CD8-positive, alpha-beta memory T cell (primary cell): ENCODE data around the gene TNFRSF18. TPM values are rescaled to one million over a fixed set of nuclear protein-coding genes. Genes with fewer than 3 reads are reported as not detected.

Experiments used
- CTCF ChIA-PET: fragments of 350-600 bp; sonication (Branson Sonifier 250); formaldehyde crosslinking; loops from one replicate; lab custom pipeline; 2021; ENCODE audit warnings: antibody characterized with exemption; lab: Charles Lee
- POLR2A ChIA-PET: fragments of 350-600 bp; sonication (Branson Sonifier 250); formaldehyde crosslinking; loops from one replicate; lab custom pipeline; 2021; ENCODE audit warnings: antibody characterized with exemption; lab: Charles Lee
- DNase-seq, 5 donors: peaks; one replicate each; pipeline versions ENCODE4 v3.0.0 to v3.0.0-alpha.2; 2020 to 2022; ENCODE audit warnings: mixed read lengths in 1 of 5
- H3K27ac ChIP-seq: one replicate; pipeline ENCODE4 v1.7.0; 2013; ENCODE audit warnings: low read depth, mild to moderate bottlenecking, low read length, moderate library complexity
- H3K27me3 ChIP-seq: 2 replicates; pipeline ENCODE4 v1.7.0; 2013; ENCODE audit warnings: low read length, mild to moderate bottlenecking; ENCODE audit not compliant: insufficient read depth, poor library complexity, severe bottlenecking
- H3K36me3 ChIP-seq: 2 replicates; pipeline ENCODE4 v1.7.0; 2013; ENCODE audit warnings: mild to moderate bottlenecking, low read length, moderate library complexity; ENCODE audit not compliant: insufficient read depth
- H3K4me1 ChIP-seq: 2 replicates; pipeline ENCODE4 v1.7.0; 2013; ENCODE audit warnings: mild to moderate bottlenecking, low read length, moderate library complexity; ENCODE audit not compliant: insufficient read depth
- H3K4me3 ChIP-seq: 2 replicates; pipeline ENCODE4 v1.7.0; 2013; ENCODE audit warnings: mild to moderate bottlenecking, low read length
- H3K9me3 ChIP-seq: 2 replicates; pipeline ENCODE4 v1.7.0; 2013; ENCODE audit warnings: mild to moderate bottlenecking, low read length
- H3K27ac Mint-ChIP-seq, 8 donors: one replicate each; pipeline ENCODE4 v1.8.0; 2020 to 2021; ENCODE audit warnings: mixed read lengths in 8 of 8, mild to moderate bottlenecking in 6 of 8, inconsistent platforms in 3 of 8, moderate library complexity in 3 of 8
- H3K27me3 Mint-ChIP-seq, 2 donors: one replicate each; pipeline ENCODE4 v1.8.0; 2020 to 2021; ENCODE audit warnings: mixed read lengths in 2 of 2, mild to moderate bottlenecking in 1 of 2, moderate library complexity in 1 of 2
- H3K36me3 Mint-ChIP-seq, 3 donors: one replicate each; pipeline ENCODE4 v1.8.0; 2020 to 2021; ENCODE audit warnings: mixed read lengths in 3 of 3, inconsistent platforms in 1 of 3, mild to moderate bottlenecking in 1 of 3
- H3K4me1 Mint-ChIP-seq, 3 donors: one replicate each; pipeline ENCODE4 v1.8.0; 2020 to 2021; ENCODE audit warnings: mixed read lengths in 3 of 3, inconsistent platforms in 1 of 3, mild to moderate bottlenecking in 1 of 3
- H3K4me3 Mint-ChIP-seq, 7 donors: one replicate each; pipeline ENCODE4 v1.8.0; 2020 to 2021; ENCODE audit warnings: mixed read lengths in 7 of 7, mild to moderate bottlenecking in 6 of 7, moderate library complexity in 4 of 7, inconsistent platforms in 2 of 7
- H3K9me3 Mint-ChIP-seq, 5 donors: one replicate each; pipeline ENCODE4 v1.8.0; 2020 to 2022; ENCODE audit warnings: mixed read lengths in 5 of 5, mild to moderate bottlenecking in 3 of 5, moderate library complexity in 2 of 5, inconsistent platforms in 1 of 5
- polyA plus RNA-seq: library from polyadenylated mRNA; unstranded; fragments of 300-500 nt; fragmentation: Illumina TruSeq; gene quantifications from one replicate; pipeline ENCODE4 v1.2.3, GENCODE V29; 2021
- total RNA-seq, 2 experiments: library from RNA; stranded (reverse); gene quantifications; one replicate each; pipeline ENCODE4 v1.2.3, GENCODE V29; 2021

TNFRSF18 gene
- total and polyA plus RNA-seq, 3 experiments from 2014 or later: 2.0 to 97.1 (median 91.0) TPM

DNA sequence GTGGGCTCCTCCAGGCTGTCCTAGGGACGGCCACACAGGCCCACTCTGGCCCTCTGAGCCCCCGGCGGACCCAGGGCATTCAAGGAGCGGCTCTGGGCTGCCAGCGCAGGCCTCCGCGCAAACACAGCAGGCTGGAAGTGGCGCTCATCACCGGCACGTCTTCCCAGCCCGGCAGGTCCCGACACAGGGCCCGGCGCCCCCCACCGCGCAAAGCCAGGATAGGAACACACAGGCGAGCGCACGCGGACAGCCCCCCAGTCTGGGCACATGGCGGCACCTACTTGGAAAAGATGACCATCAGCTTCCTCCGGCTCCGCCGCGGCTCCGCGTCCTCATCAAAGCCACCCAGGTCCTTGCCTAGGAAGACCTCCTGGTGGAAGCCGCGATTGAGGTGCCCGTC lies 21.8 kb upstream of the TNFRSF18 start:
- Mint-ChIP-seq H3K36me3 (peaks cover 0 to 64% (median 8%) of the 10 kb centered on the region in 3 donors), H3K9me3 (no peaks in the 10 kb centered on the region), H3K4me3 (no peak overlapping the region), H3K27me3 (no peaks in the 10 kb centered on the region), H3K27ac (no peak overlapping the region), H3K4me1 (peaks cover 18 to 34% (median 20%) of the 10 kb centered on the region in 3 donors)
- CTCF ChIA-PET: no interaction called here
- no peak for DNase-seq
- Histone ChIP-seq H3K27ac (no peak overlapping the region), H3K27me3 (no peaks in the 10 kb centered on the region), H3K4me3 (no peak overlapping the region), H3K4me1 (peaks cover 25% of the 10 kb centered on the region), H3K9me3 (no peaks in the 10 kb centered on the region), H3K36me3 (peaks cover 15% of the 10 kb centered on the region)
- POLR2A ChIA-PET: no interaction called here

DNA sequence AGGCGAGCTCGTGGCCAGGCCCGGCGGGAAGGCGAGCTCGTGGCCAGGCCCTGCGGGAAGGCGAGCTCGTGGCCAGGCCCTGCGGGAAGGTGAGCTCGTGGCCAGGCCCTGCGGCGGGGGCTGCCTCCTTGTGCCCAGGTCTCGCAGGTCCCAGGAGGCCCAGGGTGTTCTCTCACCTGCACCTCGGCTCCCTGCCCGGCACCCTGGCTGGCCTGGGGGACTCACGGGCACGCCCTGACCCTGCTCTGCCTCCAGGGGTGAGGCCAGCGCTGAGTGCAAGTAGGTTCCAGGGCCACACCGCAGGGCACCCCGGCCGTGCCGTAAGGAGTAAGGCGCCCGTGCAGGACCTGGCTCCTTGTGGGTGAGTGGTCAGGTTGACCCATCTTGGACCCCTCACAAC lies 21.0 kb upstream of the TNFRSF18 start:
- no peak for DNase-seq
- H3K36me3 ChIP-seq: peaks cover 23% of the 10 kb centered on the region
- H3K4me1 ChIP-seq: peaks cover 19% of the 10 kb centered on the region
- POLR2A ChIA-PET: no interaction called here
- Mint-ChIP-seq H3K36me3 (peaks cover 0 to 72% (median 12%) of the 10 kb centered on the region in 3 donors), H3K4me1 (peaks cover 18 to 34% (median 25%) of the 10 kb centered on the region in 3 donors), H3K4me3 (no peak overlapping the region), H3K9me3 (no peaks in the 10 kb centered on the region), H3K27me3 (no peaks in the 10 kb centered on the region), H3K27ac (no peak overlapping the region)
- no peak overlapping the region for H3K4me3 ChIP-seq
- CTCF ChIA-PET: no interaction called here
- no peaks in the 10 kb centered on the region for H3K9me3 ChIP-seq
- no peaks in the 10 kb centered on the region for H3K27me3 ChIP-seq
- H3K27ac ChIP-seq: no peak overlapping the region

DNA sequence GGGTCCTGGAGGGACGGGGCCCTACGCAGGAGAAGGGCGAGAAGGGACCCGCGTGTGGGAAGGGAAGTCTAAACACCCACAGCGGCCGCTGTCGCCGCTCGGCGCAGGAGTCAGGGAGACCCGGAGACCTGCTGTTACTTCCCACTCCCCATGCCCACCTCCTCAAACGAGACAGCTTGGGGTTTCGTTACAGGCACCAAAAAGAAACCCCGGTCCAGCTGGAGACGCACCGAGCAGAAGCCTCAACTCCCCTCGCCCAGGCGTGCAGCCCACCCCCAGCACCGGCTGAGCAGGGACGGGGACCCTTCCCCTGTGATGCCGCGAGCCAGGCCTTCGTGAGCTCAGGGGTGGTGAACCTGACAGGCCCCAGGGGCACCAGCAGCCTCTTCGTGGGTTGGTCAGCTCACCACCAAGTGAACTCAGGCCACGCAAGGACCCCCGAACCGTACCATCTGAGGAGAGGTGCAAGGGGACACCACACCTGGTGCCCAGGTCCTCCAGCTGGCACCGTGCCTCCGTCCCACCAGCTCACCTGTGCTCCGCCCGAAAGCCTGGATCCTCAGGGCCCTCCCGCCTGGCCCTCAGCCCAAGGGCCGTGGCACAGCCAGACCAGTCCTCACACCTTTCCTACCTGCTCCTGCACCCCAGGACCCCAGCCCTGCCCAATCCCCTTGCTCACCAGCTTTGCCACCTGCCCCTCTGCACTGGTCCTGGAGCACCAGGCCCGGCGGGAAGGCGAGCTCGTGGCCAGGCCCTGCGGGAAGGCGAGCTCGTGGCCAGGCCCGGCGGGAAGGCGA lies 20.4 kb upstream of the TNFRSF18 start:
- peaks cover 19% of the 10 kb centered on the region for H3K4me1 ChIP-seq
- DNase-seq: no peak
- H3K27ac ChIP-seq: no peak overlapping the region
- H3K36me3 Mint-ChIP-seq: peaks cover 0 to 76% (median 12%) of the 10 kb centered on the region in 3 donors
- no peaks in the 10 kb centered on the region for H3K27me3 ChIP-seq
- POLR2A ChIA-PET: no interaction called here
- H3K4me3 ChIP-seq: no peak overlapping the region
- CTCF ChIA-PET: interaction anchor here (0.9 kb wide), 1 partner anchor 104 kb away, joined by 3 read pairs; no protein-coding TSS in a partner anchor
- H3K4me1 Mint-ChIP-seq: peaks cover 18 to 34% (median 25%) of the 10 kb centered on the region in 3 donors
- H3K4me3 Mint-ChIP-seq: no peak overlapping the region
- H3K9me3 ChIP-seq: no peaks in the 10 kb centered on the region
- H3K27ac Mint-ChIP-seq: no peak overlapping the region
- H3K9me3 Mint-ChIP-seq: no peaks in the 10 kb centered on the region
- no peaks in the 10 kb centered on the region for H3K27me3 Mint-ChIP-seq
- peaks cover 28% of the 10 kb centered on the region for H3K36me3 ChIP-seq

DNA sequence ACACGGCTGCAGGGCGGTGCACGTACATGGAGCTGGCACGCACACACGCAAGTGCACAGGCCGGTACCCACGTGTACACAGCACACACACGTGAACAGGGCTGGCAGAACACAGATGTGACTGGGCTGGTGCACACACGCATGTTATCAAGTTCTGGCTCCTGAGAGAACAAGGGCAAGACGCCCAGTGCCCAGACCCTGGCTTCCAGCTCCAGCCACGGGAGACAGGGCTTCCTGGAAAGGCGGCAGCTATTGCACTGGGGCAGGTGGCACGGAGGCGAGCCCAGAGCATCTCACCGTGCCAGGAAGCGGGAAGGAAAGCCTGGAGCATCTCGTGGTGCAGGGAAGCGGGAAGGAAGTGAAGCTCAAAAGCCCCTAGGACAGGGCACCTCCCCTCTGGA lies 19.5 kb upstream of the TNFRSF18 start:
- no peaks in the 10 kb centered on the region for H3K9me3 Mint-ChIP-seq
- H3K9me3 ChIP-seq: no peaks in the 10 kb centered on the region
- H3K4me3 ChIP-seq: no peak overlapping the region
- ChIA-PET CTCF (interaction anchor here (0.9 kb wide), 1 partner anchor 104 kb away, joined by 3 read pairs; no protein-coding TSS in a partner anchor), POLR2A (no interaction called here)
- peaks cover 0 to 79% (median 12%) of the 10 kb centered on the region in 3 donors for H3K36me3 Mint-ChIP-seq
- peak overlapping the region in 2 of 7 donors; percentile 27 to 52 for H3K4me3 Mint-ChIP-seq
- no peaks in the 10 kb centered on the region for H3K27me3 ChIP-seq
- H3K4me1 Mint-ChIP-seq: peaks cover 14 to 29% (median 22%) of the 10 kb centered on the region in 3 donors
- peaks cover 31% of the 10 kb centered on the region for H3K36me3 ChIP-seq
- peak overlapping the region in 2 of 8 donors; percentile 54 to 86 for H3K27ac Mint-ChIP-seq
- no peaks in the 10 kb centered on the region for H3K27me3 Mint-ChIP-seq
- H3K4me1 ChIP-seq: peaks cover 16% of the 10 kb centered on the region
- no peak for DNase-seq
- H3K27ac ChIP-seq: no peak overlapping the region

DNA sequence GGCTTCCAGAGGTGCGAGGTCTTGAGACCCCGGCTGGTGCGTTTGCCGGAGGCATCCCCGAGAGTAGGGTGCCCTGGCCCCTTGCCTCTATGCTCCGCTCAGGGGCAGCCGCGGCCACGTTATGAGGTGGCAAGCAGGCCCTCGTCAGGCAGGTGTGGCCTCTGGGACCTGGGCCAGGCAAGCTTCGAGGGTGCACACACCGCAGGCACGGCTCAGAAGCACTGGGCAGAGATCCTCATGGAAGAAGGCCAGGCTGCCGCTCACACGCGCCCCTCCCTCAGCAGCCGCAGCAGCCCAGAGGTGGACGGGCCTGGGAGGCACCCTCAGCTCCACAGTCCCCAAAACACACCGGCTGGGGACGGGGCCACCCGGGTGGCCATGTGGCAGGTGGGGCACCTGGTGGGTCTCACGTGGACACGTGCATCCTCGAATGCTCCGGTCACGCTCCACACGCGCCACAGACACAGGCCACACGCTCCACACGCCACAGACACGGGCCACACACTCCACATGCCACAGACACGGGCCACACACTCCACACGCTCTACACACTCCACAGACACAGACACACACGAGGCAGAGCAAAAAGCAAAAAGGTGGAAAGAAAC lies 18.9 kb upstream of the TNFRSF18 start:
- no peaks in the 10 kb centered on the region for H3K27me3 ChIP-seq
- CTCF ChIA-PET: no interaction called here
- H3K27ac Mint-ChIP-seq: peak overlapping the region in 2 of 8 donors; percentile 54 to 86
- H3K4me1 ChIP-seq: peaks cover 10% of the 10 kb centered on the region
- peaks cover 10 to 26% (median 18%) of the 10 kb centered on the region in 3 donors for H3K4me1 Mint-ChIP-seq
- no peaks in the 10 kb centered on the region for H3K9me3 ChIP-seq
- POLR2A ChIA-PET: no interaction called here
- H3K36me3 Mint-ChIP-seq: peaks cover 0 to 80% (median 17%) of the 10 kb centered on the region in 3 donors
- no peaks in the 10 kb centered on the region for H3K27me3 Mint-ChIP-seq
- H3K4me3 ChIP-seq: no peak overlapping the region
- peaks cover 37% of the 10 kb centered on the region for H3K36me3 ChIP-seq
- no peak for DNase-seq
- H3K27ac ChIP-seq: no peak overlapping the region
- no peaks in the 10 kb centered on the region for H3K9me3 Mint-ChIP-seq
- peak overlapping the region in 1 of 7 donors; percentile 27 for H3K4me3 Mint-ChIP-seq

DNA sequence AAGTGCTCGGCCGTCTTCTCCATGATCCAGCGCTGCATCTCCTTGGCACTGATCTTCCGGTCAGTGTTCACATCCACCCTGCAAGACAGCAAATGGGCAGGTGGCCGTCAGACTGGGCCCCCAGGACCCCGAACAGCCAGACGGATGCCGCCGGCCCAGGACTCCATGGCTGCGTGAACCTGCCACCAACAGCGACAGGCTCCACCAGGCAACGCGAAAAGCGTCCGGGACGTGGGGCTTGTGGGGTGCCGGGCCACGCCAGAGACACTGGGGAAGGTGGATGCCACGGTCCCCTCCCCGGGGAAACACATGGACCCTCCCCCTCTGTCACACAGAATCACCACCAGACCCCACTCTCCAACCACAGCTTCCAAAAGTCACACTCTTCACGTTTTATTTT lies 17.5 kb upstream of the TNFRSF18 start:
- no peak overlapping the region for H3K4me3 Mint-ChIP-seq
- H3K9me3 Mint-ChIP-seq: no peaks in the 10 kb centered on the region
- Histone ChIP-seq H3K4me1 (no peaks in the 10 kb centered on the region), H3K4me3 (no peak overlapping the region), H3K27me3 (no peaks in the 10 kb centered on the region), H3K9me3 (no peaks in the 10 kb centered on the region), H3K27ac (no peak overlapping the region), H3K36me3 (peaks cover 36% of the 10 kb centered on the region)
- H3K27ac Mint-ChIP-seq: peak overlapping the region in 1 of 8 donors; percentile 91
- H3K4me1 Mint-ChIP-seq: peaks cover 3 to 15% (median 11%) of the 10 kb centered on the region in 3 donors
- ChIA-PET CTCF (no interaction called here), POLR2A (no interaction called here)
- H3K27me3 Mint-ChIP-seq: no peaks in the 10 kb centered on the region
- H3K36me3 Mint-ChIP-seq: peaks cover 0 to 78% (median 16%) of the 10 kb centered on the region in 3 donors
- no peak for DNase-seq

DNA sequence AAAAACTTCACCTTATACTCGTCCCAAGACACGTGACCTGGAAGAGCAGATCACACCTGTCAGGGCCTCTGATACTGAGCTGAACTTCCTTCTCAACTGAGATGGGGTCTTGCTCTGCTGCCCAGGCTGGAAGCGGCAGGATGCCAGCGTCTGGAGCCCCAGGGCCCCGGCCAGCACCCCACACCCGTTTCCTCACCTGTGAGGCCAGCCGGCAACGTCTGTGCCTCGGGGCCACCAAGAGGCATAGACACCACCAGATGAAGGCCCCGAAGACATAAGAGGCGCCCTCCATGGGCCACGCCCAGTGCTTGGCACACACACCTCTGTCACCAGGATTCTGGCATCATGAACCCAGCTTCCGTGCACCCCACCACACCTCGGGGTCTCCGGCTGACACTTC lies 16.9 kb upstream of the TNFRSF18 start:
- Histone ChIP-seq H3K4me3 (no peak overlapping the region), H3K27me3 (no peaks in the 10 kb centered on the region), H3K36me3 (peaks cover 40% of the 10 kb centered on the region), H3K4me1 (no peaks in the 10 kb centered on the region), H3K27ac (no peak overlapping the region), H3K9me3 (no peaks in the 10 kb centered on the region)
- CTCF ChIA-PET: no interaction called here
- peak overlapping the region in 1 of 7 donors; percentile 33 for H3K4me3 Mint-ChIP-seq
- H3K9me3 Mint-ChIP-seq: no peaks in the 10 kb centered on the region
- H3K27ac Mint-ChIP-seq: no peak overlapping the region
- H3K27me3 Mint-ChIP-seq: no peaks in the 10 kb centered on the region
- peaks cover 0 to 78% (median 16%) of the 10 kb centered on the region in 3 donors for H3K36me3 Mint-ChIP-seq
- H3K4me1 Mint-ChIP-seq: peaks cover 3 to 11% (median 9%) of the 10 kb centered on the region in 3 donors
- no peak for DNase-seq
- POLR2A ChIA-PET: no interaction called here
